IMR-90 (cell line): ENCODE data around the gene MSMP. TPM values are rescaled to one million over a fixed set of nuclear protein-coding genes. Genes with fewer than 3 reads are reported as not detected.

Source experiments
- ATAC-seq: fragments of 200-7000 bp; cut with Tn5 transposase; 2 replicates; pipeline ENCODE4 v1.9.1; 2020; ENCODE audit warnings: low read depth, mild to moderate bottlenecking, moderate library complexity
- BruUV-seq: library from RNA; stranded (reverse); fragments of 400-500 nt; replicated peaks from 2 replicates; lab custom pipeline; 2021; lab: Mats Ljungman, UMichigan
- CTCF ChIA-PET: fragments of 300-600 bp; formaldehyde crosslinking; extraction: SDS; loops from one replicate; lab custom pipeline; 2021; ENCODE audit warnings: antibody characterized with exemption; lab: Yijun Ruan, JAX
- POLR2A ChIA-PET: fragments of 300-600 bp; sonication (Branson Sonifier 250); formaldehyde crosslinking; loops from one replicate; lab custom pipeline; 2022; ENCODE audit warnings: antibody characterized with exemption; ENCODE audit not compliant: unreplicated experiment; lab: Charles Lee
- DNase-seq: peaks from one replicate; pipeline ENCODE4 v3.0.0; 2013
- H2AFZ ChIP-seq: replicated peaks from 2 replicates; pipeline ENCODE3; 2013; ENCODE audit warnings: low read length, mild to moderate bottlenecking; ENCODE audit not compliant: poor library complexity
- H2AK5ac ChIP-seq: 2 replicates; pipeline ENCODE4 v1.6.1; 2013; ENCODE audit warnings: low read depth, low read length, inconsistent platforms
- H2AK9ac ChIP-seq: replicated peaks from 2 replicates; pipeline ENCODE3; 2013; ENCODE audit warnings: mild to moderate bottlenecking, low read depth, low read length, moderate library complexity; ENCODE audit not compliant: poor library complexity
- H2BK120ac ChIP-seq: 2 replicates; pipeline ENCODE4 v1.6.1; 2013; ENCODE audit warnings: low read depth, low read length, inconsistent platforms
- H2BK15ac ChIP-seq: 3 replicates; pipeline ENCODE4 v1.6.1; 2013; ENCODE audit warnings: low read depth, low read length, inconsistent platforms
- H2BK20ac ChIP-seq: 2 replicates; pipeline ENCODE4 v1.6.1; 2013; ENCODE audit warnings: low read depth, mild to moderate bottlenecking, inconsistent platforms, low read length, moderate library complexity
- H2BK5ac ChIP-seq: 2 replicates; pipeline ENCODE4 v1.6.1; 2013; ENCODE audit warnings: mild to moderate bottlenecking, low read depth, low read length, inconsistent platforms; ENCODE audit not compliant: poor library complexity, severe bottlenecking
- H3K14ac ChIP-seq: replicated peaks from 2 replicates; pipeline ENCODE4 v1.6.1; 2013; ENCODE audit warnings: low read depth, low read length, inconsistent platforms
- H3K18ac ChIP-seq: 2 replicates; pipeline ENCODE4 v1.6.1; 2013; ENCODE audit warnings: low read depth, low read length, control low read depth
- H3K23ac ChIP-seq: 2 replicates; pipeline ENCODE4 v1.6.1; 2013; ENCODE audit warnings: low read depth, low read length, inconsistent platforms
- H3K27ac ChIP-seq: 2 replicates; pipeline ENCODE4 v1.5.1; 2013; ENCODE audit warnings: mild to moderate bottlenecking, control low read depth, low read length; ENCODE audit not compliant: insufficient read depth
- H3K27me3 ChIP-seq: 2 replicates; pipeline ENCODE4 v1.6.1; 2013; ENCODE audit warnings: low read length; ENCODE audit not compliant: control insufficient read depth, insufficient read depth
- H3K36me3 ChIP-seq: 2 replicates; pipeline ENCODE4 v1.6.1; 2013; ENCODE audit warnings: low read length, mixed read lengths; ENCODE audit not compliant: control insufficient read depth, insufficient read depth
- H3K4ac ChIP-seq: 2 replicates; pipeline ENCODE4 v1.6.1; 2013; ENCODE audit warnings: low read depth, low read length, inconsistent platforms
- H3K4me1 ChIP-seq: 2 replicates; pipeline ENCODE4 v1.6.1; 2013; ENCODE audit warnings: low read length, mixed read lengths; ENCODE audit not compliant: control insufficient read depth, insufficient read depth
- H3K4me2 ChIP-seq: 2 replicates; pipeline ENCODE4 v1.6.1; 2013; ENCODE audit warnings: low read depth, mild to moderate bottlenecking, control low read depth, low read length, moderate library complexity
- H3K4me3 ChIP-seq: 2 replicates; pipeline ENCODE4 v1.5.1; 2013; ENCODE audit warnings: low read depth, mild to moderate bottlenecking, control low read depth, low read length, moderate library complexity; ENCODE audit not compliant: insufficient read depth
- H3K56ac ChIP-seq: 2 replicates; pipeline ENCODE4 v1.6.1; 2013; ENCODE audit warnings: low read length, inconsistent platforms; ENCODE audit not compliant: insufficient read depth; ENCODE audit errors: extremely low read depth
- H3K79me1 ChIP-seq, 2 experiments: 2 replicates each; pipeline ENCODE4 v1.6.1; 2013; ENCODE audit warnings: low read length in 2 of 2, inconsistent platforms in 1 of 2, low read depth in 1 of 2
- H3K9ac ChIP-seq: 2 replicates; pipeline ENCODE4 v1.6.1; 2013; ENCODE audit warnings: low read depth, low read length, control low read depth
- H3K9me1 ChIP-seq: 2 replicates; pipeline ENCODE4 v1.6.1; 2013; ENCODE audit warnings: low read length, inconsistent platforms; ENCODE audit not compliant: insufficient read depth
- H3K9me3 ChIP-seq: 2 replicates; pipeline ENCODE4 v1.6.1; 2013; ENCODE audit warnings: low read length; ENCODE audit not compliant: control insufficient read depth, insufficient read depth
- H4K20me1 ChIP-seq: 2 replicates; pipeline ENCODE4 v1.6.1; 2013; ENCODE audit warnings: low read length, inconsistent platforms; ENCODE audit not compliant: insufficient read depth
- H4K5ac ChIP-seq: 2 replicates; pipeline ENCODE4 v1.6.1; 2013; ENCODE audit warnings: mild to moderate bottlenecking, low read depth, low read length, control low read depth
- H4K8ac ChIP-seq, 2 experiments: 2 replicates each; pipeline ENCODE4 v1.6.1; 2013; ENCODE audit warnings: low read depth in 2 of 2, low read length in 2 of 2, control low read depth in 1 of 2, inconsistent platforms in 1 of 2
- H4K91ac ChIP-seq: 2 replicates; pipeline ENCODE4 v1.6.1; 2013; ENCODE audit warnings: low read depth, low read length, inconsistent platforms; ENCODE audit not compliant: insufficient read depth
- BHLHE40 ChIP-seq: fragments of 150-350 bp; IDR thresholded peaks from 2 replicates; pipeline ENCODE4 v1.6.1; 2016; ENCODE audit warnings: mild to moderate bottlenecking, low read depth, low read length
- CEBPB ChIP-seq: IDR thresholded peaks from 2 replicates; pipeline ENCODE4 v1.6.1; 2012; ENCODE audit warnings: low read depth, low read length, improper control_type of control experiment
- CTCF ChIP-seq: conservative IDR thresholded peaks from 2 replicates; pipeline ENCODE4 v1.5.1; 2012; ENCODE audit warnings: mild to moderate bottlenecking, low read depth, low read length, improper control_type of control experiment
- FOS ChIP-seq: fragments of 150-350 bp; IDR thresholded peaks from 2 replicates; pipeline ENCODE4 v1.6.1; 2016; ENCODE audit warnings: low read depth, low read length
- NFE2L2 ChIP-seq: fragments of 150-350 bp; IDR thresholded peaks from 2 replicates; pipeline ENCODE4 v1.6.1; 2016; ENCODE audit warnings: low read depth, mild to moderate bottlenecking, low read length
- POLR2A ChIP-seq: IDR thresholded peaks from 2 replicates; pipeline ENCODE4 v1.6.1; 2012; ENCODE audit warnings: mild to moderate bottlenecking, low read depth, low read length
- RAD21 ChIP-seq: IDR thresholded peaks from 2 replicates; pipeline ENCODE4 v1.6.1; 2012; ENCODE audit warnings: low read length, improper control_type of control experiment
- RFX5 ChIP-seq: IDR thresholded peaks from 2 replicates; pipeline ENCODE4 v1.8.0; 2012; ENCODE audit warnings: low read depth, mild to moderate bottlenecking, low read length, moderate library complexity
- USF2 ChIP-seq: fragments of 150-350 bp; IDR thresholded peaks from 2 replicates; pipeline ENCODE4 v1.6.1; 2017; ENCODE audit warnings: mild to moderate bottlenecking, antibody characterized with exemption, low read length, low read depth
- WGBS, 2 experiments: methylation state at CpG; one replicate each; pipeline versions ENCODE4 v1.1.5 to v1.1.7; 2013; ENCODE audit warnings: missing lambda C conversion rate in 2 of 2; ENCODE audit not compliant: insufficient read length in 1 of 2; ENCODE audit errors: extremely low coverage in 2 of 2; 5-methylcytosine and 5-hydroxymethylcytosine counted together
- dilution Hi-C: fragments of 300-500 bp; cut with HindIII; formaldehyde crosslinking; loops from one replicate; pipeline ENCODE4 v1.14.3; 2018; ENCODE audit warnings: low sequenced_read_pairs; ENCODE audit not compliant: unreplicated experiment
- in situ Hi-C: fragments of 300-500 bp; cut with MboI; formaldehyde crosslinking; loops from 3 replicates; pipeline ENCODE4 v1.14.3; 2019; ENCODE audit warnings: low sequenced_read_pairs, inconsistent platforms, mixed read lengths
- intact Hi-C: fragments of 100-400 bp; cut with micrococcal nuclease; formaldehyde crosslinking; loops from 2 replicates; pipeline ENCODE4 v1.10.0; 2022
- polyA plus RNA-seq, 3 experiments: library from polyadenylated mRNA; depleted of rRNA; stranded (reverse); fragments of >200 nt; gene quantifications; 2 replicates each; pipeline ENCODE4 v1.2.3, GENCODE V29; 2012; ENCODE audit warnings: low replicate concordance in 1 of 3
- total RNA-seq: library from RNA; depleted of rRNA; stranded (reverse); fragments of >200 nt; gene quantifications from 2 replicates; pipeline ENCODE4 v1.2.3, GENCODE V29; 2012

The MSMP gene
- total and polyA plus RNA-seq, 2 of the 4 experiments (the other 2 are of a cell fraction), result not detected

- Histone ChIP-seq H2AK9ac (peak overlapping the region; percentile 93), H3K9me3 (no peaks in the 10 kb centered on the region), H3K27ac (peak overlapping the region; percentile 90), H3K36me3 (peaks cover 36% of the 10 kb centered on the region), H3K9ac (peak overlapping the region; percentile 90), H3K18ac (peak overlapping the region; percentile 98), H3K4me3 (no peak overlapping the region), H2AK5ac (peak overlapping the region; percentile 98), H3K4me2 (peak overlapping the region; percentile 91), H4K8ac (peak overlapping the region; percentile 92 to 99), H4K91ac (peak overlapping the region; percentile 100), H3K4ac (peak overlapping the region; percentile 99), H4K5ac (peak overlapping the region; percentile 99), H2BK15ac (peak overlapping the region; percentile 97), H2BK5ac (peak overlapping the region; percentile 96), H3K27me3 (no peaks in the 10 kb centered on the region), H4K20me1 (peaks cover 44% of the 10 kb centered on the region), H3K56ac (peak overlapping the region; percentile 97), H3K9me1 (peaks cover 7% of the 10 kb centered on the region; the same call in 1 of the 2 replicates), H3K23ac (peak overlapping the region; percentile 99), H2AFZ (no peak overlapping the region), H3K79me1 (peaks cover 27 to 79% of the 10 kb centered on the region in 2 experiments), H2BK20ac (peak overlapping the region; percentile 99), H3K4me1 (peaks cover 25% of the 10 kb centered on the region), H3K14ac (peak overlapping the region; percentile 99), H2BK120ac (peak overlapping the region; percentile 98)
- in situ Hi-C loops, result no loop called here
- TF ChIP-seq FOS (no peak), POLR2A (no peak), RAD21 (peak; percentile 13; the same call in 1 of the 2 replicates), USF2 (no peak), CEBPB (no peak), CTCF (peak; percentile 36), RFX5 (peak; percentile 98), BHLHE40 (no peak), NFE2L2 (no peak)
- ChIA-PET POLR2A (interaction anchor here (0.8 to 2.8 kb wide), 6 partner anchors 10 to 43 kb away, joined by 3 to 23 read pairs (median 3); partner anchors contain the start of gene TPM2), CTCF (interaction anchor here (0.6 to 1.8 kb wide), 5 partner anchors 9 to 80 kb away, joined by 3 to 6 read pairs (median 3); no protein-coding TSS in a partner anchor)
- ATAC-seq (peak; percentile 8), DNase-seq (peak; percentile 51)
- no CpG with 5 or more reads among the region's 3 CpGs for WGBS, 2 experiments
- no TSS peak for BruUV-seq
- dilution Hi-C loops, result no loop called here
- intact Hi-C loops, result loop anchor here (1.0 kb wide), 1 partner anchor 32 kb away; no protein-coding TSS in a partner anchor
Observed at GRCh38 chr9:35726931-35727330, 27.1 kb downstream of the MSMP start.
